ENCODE measurements around the gene LCN15. TPM values are rescaled to one million over a fixed set of nuclear protein-coding genes. Genes with fewer than 3 reads are reported as not detected.

The LCN15 gene
- total RNA-seq, 1 donor: not detected

GRCh38 chr9:136724772-136725171 is 39.5 kb downstream of the LCN15 start:
- no peak for DNase-seq (ENCODE audit: low read depth in 2 of 3, low spot score in 2 of 3)

- no peak for DNase-seq (ENCODE audit: low read depth in 2 of 3, low spot score in 2 of 3)
These were observed 40.3 kb downstream of the LCN15 start for GRCh38 chr9:136723989-136724388.

DNA sequence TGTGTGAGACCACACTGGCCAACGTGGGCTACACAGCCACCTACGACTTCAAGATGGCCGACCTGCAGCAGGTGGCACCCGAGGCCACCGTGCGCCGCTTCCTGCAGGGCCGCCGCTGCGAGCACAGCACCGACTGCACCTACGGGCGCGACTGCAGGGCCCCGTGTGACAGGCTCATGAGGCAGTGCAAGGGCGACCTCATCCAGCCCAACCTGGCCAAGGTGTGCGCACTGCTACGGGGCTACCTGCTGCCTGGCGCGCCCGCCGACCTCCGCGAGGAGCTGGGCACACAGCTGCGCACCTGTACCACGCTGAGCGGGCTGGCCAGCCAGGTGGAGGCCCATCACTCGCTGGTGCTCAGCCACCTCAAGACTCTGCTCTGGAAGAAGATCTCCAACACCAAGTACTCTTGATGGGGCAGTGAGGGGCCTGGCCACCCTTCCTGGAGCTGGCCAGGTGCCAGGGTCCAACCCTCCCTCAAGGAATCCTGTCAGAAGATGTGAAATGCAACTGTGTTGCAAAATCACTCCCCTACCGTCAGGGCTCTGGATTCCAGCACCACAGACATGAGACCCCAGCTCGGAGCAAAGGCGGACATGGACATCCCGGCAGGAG is 40.8 kb downstream of the LCN15 start:
- no peak for DNase-seq (ENCODE audit: low read depth in 2 of 3, low spot score in 2 of 3)

GRCh38 chr9:136722969-136723356 is 41.4 kb downstream of the LCN15 start:
- DNase-seq (ENCODE audit: low read depth in 2 of 3, low spot score in 2 of 3): no peak

DNA sequence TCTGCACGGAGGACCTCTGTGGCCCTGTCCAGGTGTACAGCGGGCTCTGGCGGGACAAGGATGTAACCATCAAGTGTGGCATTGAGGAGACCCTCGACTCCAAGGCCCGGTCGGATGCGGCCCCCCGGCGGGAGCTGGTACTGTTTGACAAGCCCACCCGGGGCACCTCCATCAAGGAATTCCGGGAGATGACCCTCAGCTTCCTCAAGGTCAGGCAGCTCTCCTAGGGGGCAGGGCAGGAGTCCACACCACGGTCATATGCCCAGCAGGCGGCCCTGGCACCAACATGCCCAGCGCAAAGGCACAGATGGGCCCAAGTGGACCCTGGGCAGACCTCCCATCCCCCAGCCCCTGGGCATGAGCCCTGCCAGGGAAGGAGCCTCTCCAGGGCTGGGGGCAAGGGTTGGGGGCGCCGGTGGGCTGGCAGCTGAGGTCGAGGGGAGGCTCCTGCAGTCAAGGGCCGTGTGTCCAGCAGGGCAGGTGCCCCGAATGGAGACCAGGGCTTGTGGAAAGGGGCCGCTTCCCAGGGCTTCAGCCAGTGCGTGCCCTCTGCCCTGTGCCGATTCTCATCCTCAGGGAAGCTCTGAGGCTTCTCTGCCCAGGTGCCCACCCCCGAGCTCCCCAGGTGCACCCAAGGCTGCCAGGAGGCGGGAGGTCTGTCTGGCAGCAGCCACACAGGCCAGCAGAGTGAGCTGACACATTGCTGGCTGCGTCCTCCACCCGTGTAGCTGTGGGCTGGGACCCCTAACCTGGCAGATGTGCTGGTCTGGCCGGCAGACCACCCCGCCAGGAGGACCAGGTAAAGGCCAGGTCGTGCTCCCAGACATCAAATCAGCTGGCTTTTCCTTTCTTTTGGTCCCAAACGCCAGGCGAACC is 42.0 kb downstream of the LCN15 start:
- DNase-seq (ENCODE audit: low read depth in 2 of 3, low spot score in 2 of 3): no peak

DNA sequence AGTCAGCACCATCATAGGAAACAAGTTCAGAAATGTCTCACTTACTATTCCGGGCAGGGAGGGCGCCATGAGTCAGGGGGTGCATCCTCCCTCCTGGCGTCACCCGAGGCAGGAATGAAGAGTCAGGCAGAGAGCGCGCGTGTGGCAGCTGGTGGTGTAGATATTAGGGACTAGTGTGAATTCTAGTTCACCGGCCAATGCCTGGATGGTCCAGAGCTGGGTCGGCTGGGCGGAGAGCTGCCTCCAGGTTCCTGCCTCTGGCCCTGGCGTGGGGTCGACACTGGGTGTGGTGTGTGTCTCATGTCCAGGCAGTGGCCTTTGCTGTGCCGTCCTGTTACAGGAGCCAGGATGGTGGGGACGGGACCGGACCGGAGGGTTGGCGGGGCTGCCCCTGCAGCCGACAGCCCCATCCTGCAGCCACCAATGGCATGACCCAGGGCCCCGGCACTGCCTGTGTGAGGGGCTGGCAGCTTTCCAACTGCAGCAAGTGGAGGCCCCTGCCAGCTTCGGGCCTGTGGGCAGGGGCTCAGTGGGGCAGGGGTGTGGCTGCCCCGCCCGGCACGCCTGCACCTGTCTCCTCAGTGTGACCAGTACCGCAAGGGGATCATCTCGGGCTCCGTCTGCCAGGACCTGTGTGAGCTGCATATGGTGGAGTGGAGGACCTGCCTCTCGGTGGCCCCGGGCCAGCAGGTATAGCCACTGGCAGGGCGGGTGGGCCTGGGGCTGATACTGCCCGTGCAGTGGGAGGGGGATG is 42.8 kb downstream of the LCN15 start:
- DNase-seq (ENCODE audit: low read depth in 2 of 3, low spot score in 2 of 3): no peak

- DNase-seq (ENCODE audit: low read depth in 2 of 3, low spot score in 2 of 3): no peak
These were observed 43.4 kb downstream of the LCN15 start for GRCh38 chr9:136720898-136721338.

DNA sequence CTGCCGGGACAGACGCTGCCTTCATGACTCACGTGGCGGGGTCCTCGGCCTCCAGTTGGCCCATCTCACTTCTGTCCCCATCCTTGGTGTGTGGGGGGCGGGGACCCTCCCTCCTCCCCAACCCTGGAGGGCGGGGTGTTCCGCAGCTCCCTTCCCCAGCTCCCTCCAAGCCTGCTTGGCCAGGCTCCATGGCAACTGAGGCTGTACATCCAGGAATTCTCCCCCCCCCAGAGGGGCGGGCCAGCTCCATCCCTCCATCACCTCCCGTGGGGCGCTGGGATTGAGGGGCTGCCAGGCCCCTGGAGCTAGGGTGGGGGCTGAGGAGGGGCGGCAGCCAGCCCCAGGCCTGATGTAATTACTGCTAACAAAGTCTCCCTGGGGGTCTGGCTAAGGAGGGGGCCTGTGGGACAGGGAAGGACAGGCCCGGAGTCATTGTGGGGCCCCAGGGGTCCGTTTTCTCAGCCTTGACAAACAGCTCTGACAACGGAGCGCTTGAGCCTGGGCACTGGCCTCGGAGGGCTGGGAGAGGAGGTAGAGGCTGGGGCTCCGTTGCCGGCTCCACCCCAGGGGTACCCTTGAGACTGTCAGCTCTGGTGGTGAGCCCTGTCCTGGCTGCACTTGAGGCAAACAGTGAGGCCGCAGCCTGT is 43.9 kb downstream of the LCN15 start:
- no peak for DNase-seq (ENCODE audit: low read depth in 2 of 3, low spot score in 2 of 3)

DNA sequence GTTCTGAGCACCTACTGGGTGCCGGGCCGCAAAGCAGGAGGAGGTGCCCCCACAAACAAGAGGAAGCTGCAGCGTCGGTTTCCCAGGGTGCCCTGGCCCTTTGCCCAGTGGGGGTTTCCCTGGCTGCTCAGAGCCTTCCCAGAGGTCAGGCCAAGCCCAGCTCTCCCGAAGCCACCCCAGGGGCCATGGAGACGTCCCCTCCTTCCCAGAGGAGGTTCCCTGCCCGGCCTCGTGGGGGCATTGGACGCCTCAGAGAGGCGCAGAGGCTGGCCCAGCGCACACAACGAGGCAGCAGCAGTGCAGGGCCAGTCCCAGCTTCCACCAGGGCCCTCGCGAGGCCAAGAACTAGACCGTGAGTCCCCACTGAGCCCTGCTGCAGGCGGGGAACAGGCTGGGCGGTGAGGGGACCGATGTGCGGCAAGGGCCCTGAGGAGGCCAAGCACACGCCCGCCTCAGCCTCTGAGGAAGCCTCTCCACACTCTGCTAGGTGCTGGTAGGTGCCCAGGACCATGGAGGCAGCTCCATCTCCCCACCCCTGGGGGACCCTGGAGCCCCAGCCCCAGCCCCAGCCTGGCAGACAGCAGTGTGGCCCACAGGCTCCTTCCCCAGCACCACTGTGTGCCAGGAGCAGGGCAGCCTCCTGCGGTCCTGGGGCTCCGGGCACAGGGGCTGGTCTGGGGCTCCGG is 45.0 kb downstream of the LCN15 start:
- DNase-seq (ENCODE audit: low read depth in 2 of 3, low spot score in 2 of 3): peak in 2 of 3 donors; percentile 56 to 68

DNA sequence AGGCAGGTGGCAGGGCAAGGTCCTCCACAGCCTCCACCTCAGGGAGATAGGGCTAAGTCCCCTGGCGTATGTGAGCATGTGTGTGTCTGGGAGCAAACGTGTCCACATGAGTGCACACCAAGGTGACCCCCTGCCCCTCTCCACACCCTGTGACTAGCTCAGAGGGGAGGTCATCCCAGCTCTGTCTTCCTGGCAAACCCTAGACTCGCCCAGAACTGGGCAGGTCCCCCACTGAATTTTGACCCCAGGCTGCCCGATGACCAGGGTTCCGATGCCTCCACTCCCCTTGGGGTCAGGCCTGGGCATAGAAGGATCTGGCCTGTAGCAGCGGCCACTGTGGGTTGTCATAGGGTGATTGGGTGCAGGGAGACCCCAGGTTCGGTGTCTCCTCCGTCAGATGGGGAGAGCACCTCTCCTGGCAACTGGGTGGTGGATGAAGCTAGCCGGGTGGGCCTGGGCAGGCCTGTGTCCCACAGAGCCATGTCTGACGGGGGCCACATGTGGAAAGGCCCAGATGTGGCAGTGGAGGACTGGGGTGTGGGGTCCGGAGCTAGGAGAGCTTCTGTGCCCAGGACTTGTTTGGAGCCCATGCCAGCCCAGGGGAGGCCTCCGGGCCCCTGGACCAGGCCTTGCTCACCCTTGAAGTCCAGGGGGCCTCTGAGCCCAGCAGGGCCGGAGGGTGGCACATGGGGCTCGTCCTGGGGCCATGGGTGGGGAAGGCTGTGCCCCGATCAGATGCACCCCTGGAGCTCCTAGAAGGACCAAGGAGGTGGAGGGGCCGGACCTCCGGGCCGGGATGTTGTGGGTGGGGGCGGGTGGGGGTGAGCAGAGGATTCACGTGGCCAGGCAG is 45.7 kb downstream of the LCN15 start:
- no peak for DNase-seq (ENCODE audit: low read depth in 2 of 3, low spot score in 2 of 3)

- no peak for DNase-seq (ENCODE audit: low read depth in 2 of 3, low spot score in 2 of 3)
These were observed 46.9 kb downstream of the LCN15 start for GRCh38 chr9:136717399-136717798.

DNA sequence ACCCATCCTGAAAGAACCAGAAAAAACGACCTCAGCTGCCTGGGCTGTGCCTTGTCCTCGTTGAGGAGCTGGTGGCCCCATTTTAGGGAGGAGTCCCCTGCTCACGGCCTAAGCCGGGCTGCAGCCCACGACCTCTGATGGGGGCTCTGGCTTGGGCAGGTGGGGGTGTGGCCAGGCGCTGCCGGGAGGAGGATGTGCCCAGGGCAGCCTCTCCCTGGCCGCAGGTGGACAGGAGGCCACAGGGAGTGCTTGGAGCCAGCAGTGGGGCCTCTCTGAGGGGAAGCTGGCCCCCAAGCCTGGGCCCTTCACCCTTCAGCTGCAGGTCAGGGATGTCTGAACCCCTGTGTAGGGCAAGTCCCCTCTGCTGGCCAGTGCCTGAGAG is 49.4 kb downstream of the LCN15 start:
- no peak for DNase-seq (ENCODE audit: low read depth in 2 of 3, low spot score in 2 of 3)

DNA sequence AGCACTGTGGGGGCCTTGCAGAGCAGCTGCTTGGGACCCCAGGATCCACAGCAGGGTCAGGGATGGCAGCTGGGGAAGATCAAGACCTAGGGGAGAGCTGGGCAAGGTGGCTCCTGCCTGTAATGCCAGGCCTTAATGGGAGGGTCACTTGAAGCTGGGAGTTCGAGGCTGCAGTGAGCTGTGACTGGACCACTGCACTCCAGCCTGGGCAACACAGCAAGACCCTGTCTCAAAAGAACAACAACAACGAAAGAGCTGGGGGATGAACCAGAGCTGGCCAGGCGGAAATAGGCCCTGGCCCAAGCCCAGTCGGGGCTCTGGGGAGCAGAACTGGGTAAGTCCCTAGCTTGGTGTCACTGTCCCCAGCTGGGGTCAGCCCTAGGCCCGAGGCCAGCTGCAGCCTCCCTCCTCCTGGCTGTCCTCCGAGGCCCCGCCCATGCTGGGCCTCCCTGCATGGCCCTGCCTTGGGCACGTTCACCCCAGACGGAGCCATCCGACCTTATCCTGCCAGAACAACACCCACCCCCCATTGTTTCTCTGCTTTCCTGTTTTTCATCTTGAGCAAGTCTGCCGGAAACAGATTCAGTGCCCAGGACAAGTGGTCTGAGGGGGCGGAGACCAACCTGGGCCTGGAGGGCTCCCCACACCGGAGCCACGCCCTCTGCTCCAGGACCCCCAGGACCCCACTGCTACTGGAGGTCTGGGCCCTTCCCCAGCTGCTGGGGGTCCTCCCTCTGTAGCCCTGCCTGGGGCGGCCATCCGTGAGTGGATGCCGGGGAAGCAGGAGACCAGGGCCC is 50.0 kb downstream of the LCN15 start:
- DNase-seq (ENCODE audit: low read depth in 2 of 3, low spot score in 2 of 3): peak in 2 of 3 donors; percentile 85 to 92

DNA sequence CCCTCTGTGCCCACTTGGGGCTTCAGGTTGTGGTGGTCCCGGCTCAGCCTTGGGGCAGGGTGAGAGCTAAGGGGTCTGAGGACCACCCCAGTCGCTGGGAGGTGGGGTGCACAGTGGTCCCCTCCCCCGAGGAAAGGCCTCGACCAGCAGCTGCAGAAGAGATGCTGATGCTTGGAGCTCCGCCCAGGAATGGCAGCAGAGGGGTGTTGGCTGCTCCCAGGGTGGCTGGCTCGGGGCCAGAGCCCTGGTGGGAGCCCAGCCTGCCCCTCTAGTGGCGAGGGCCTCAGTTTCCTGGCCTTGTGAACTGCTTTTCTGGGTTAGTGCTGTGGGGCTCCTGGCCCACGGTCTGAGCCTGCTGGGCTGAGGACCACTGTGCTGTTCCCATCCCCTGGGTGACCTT is 50.8 kb downstream of the LCN15 start:
- DNase-seq (ENCODE audit: low read depth in 2 of 3, low spot score in 2 of 3): peak in 1 of 3 donors; percentile 56

- no peak for DNase-seq (ENCODE audit: low read depth in 2 of 3, low spot score in 2 of 3)
These were observed 51.4 kb downstream of the LCN15 start for GRCh38 chr9:136712690-136713544.

- DNase-seq (ENCODE audit: low read depth in 2 of 3, low spot score in 2 of 3): peak in 2 of 3 donors; percentile 74 to 76
These were observed 52.3 kb downstream of the LCN15 start, which contains the start of gene DIPK1B for GRCh38 chr9:136711751-136712689. TSS of gene DIPK1B (plus strand) at chr9:136712572. CDS start at chr9:136712666, 94 bp downstream.
